GM23248 (cell line): Measurements from ENCODE around the gene CFAP251. TPM values are rescaled to one million over a fixed set of nuclear protein-coding genes. Genes with fewer than 3 reads are reported as not detected.

Experiments
- DNase-seq: peaks from one replicate; pipeline ENCODE4 v3.0.0-alpha.2; 2015
- H2AFZ ChIP-seq: fragments of 200-600 bp; sonication (generic); 2 replicates; pipeline ENCODE4 v1.6.1; 2016; ENCODE audit warnings: antibody characterized with exemption
- H3F3A ChIP-seq: fragments of 200-600 bp; sonication (generic); 2 replicates; pipeline ENCODE4 v1.6.1; 2016; ENCODE audit warnings: mild to moderate bottlenecking, antibody characterized with exemption, mixed run types; ENCODE audit not compliant: insufficient read depth
- H3K27ac ChIP-seq: fragments of 200-600 bp; sonication (generic); 2 replicates; pipeline ENCODE4 v1.5.1; 2016; ENCODE audit warnings: mild to moderate bottlenecking
- H3K27me3 ChIP-seq: fragments of 200-600 bp; sonication (generic); replicated peaks from 2 replicates; pipeline ENCODE4 v1.6.1; 2016; ENCODE audit warnings: mild to moderate bottlenecking; ENCODE audit not compliant: insufficient read depth
- H3K36me3 ChIP-seq: fragments of 200-600 bp; sonication (generic); 2 replicates; pipeline ENCODE4 v1.6.1; 2016; ENCODE audit warnings: low read depth, mild to moderate bottlenecking
- H3K4me1 ChIP-seq: fragments of 200-600 bp; sonication (generic); 2 replicates; pipeline ENCODE4 v1.6.1; 2016; ENCODE audit warnings: mild to moderate bottlenecking; ENCODE audit not compliant: insufficient read depth
- H3K4me2 ChIP-seq: fragments of 200-600 bp; sonication (generic); one replicate; pipeline ENCODE4 v1.6.1; 2016; ENCODE audit warnings: mild to moderate bottlenecking; ENCODE audit not compliant: unreplicated experiment
- H3K4me3 ChIP-seq: fragments of 200-600 bp; sonication (generic); 2 replicates; pipeline ENCODE4 v1.5.1; 2016; ENCODE audit warnings: mild to moderate bottlenecking
- H3K79me2 ChIP-seq: fragments of 200-600 bp; sonication (generic); 2 replicates; pipeline ENCODE4 v1.6.1; 2016; ENCODE audit warnings: mild to moderate bottlenecking; ENCODE audit not compliant: insufficient read depth
- H3K9ac ChIP-seq: fragments of 200-600 bp; sonication (generic); 2 replicates; pipeline ENCODE4 v1.6.1; 2016; ENCODE audit warnings: mild to moderate bottlenecking
- H3K9me2 ChIP-seq: fragments of 200-600 bp; sonication (generic); 2 replicates; pipeline ENCODE4 v1.6.1; 2016; ENCODE audit warnings: mixed run types, mild to moderate bottlenecking, moderate library complexity; ENCODE audit not compliant: insufficient read depth
- H3K9me3 ChIP-seq: fragments of 200-600 bp; sonication (generic); one replicate; pipeline ENCODE4 v1.6.1; 2017; ENCODE audit warnings: low read depth
- H4K20me1 ChIP-seq: fragments of 200-600 bp; sonication (generic); 2 replicates; pipeline ENCODE4 v1.6.0; 2016; ENCODE audit not compliant: insufficient read depth
- EZH2 ChIP-seq: fragments of 200-600 bp; sonication (generic); IDR thresholded peaks from 2 replicates; pipeline ENCODE4 v1.6.1; 2018; ENCODE audit warnings: antibody characterized with exemption, mild to moderate bottlenecking; ENCODE audit not compliant: insufficient read depth, poor library complexity, severe bottlenecking
- EZH2phosphoT487 ChIP-seq: fragments of 200-600 bp; sonication (generic); IDR thresholded peaks from 2 replicates; pipeline ENCODE4 v1.6.1; 2018; ENCODE audit warnings: antibody characterized with exemption, moderate library complexity, mild to moderate bottlenecking, low read depth; ENCODE audit not compliant: insufficient read depth
- WGBS, 2 experiments: methylation state at CpG; one replicate each; pipeline ENCODE4 v1.1.6; 2015 to 2017; ENCODE audit warnings: low lambda C conversion rate in 2 of 2, low coverage in 1 of 2; ENCODE audit errors: missing lambda C conversion rate in 2 of 2; 5-methylcytosine and 5-hydroxymethylcytosine counted together
- in situ Hi-C: fragments of 300-500 bp; cut with MboI; formaldehyde crosslinking; loops from 2 replicates; pipeline ENCODE4 v1.15.0; 2020
- polyA plus RNA-seq: library from polyadenylated mRNA; unstranded; fragments of >200 nt; fragmentation: Nextera tagmentation; extraction: Ambion mirVana; gene quantifications from 2 replicates; pipeline ENCODE4 v1.2.1, GENCODE V29; 2016
- total RNA-seq: library from RNA; depleted of rRNA; stranded (reverse); fragments of >200 nt; shearing (Covaris generic); gene quantifications from 2 replicates; pipeline ENCODE4 v1.2.3, GENCODE V29; 2014

Gene CFAP251
- total and polyA plus RNA-seq, 2 experiments from 2014 or later: 0.58 to 1.6 TPM

DNA sequence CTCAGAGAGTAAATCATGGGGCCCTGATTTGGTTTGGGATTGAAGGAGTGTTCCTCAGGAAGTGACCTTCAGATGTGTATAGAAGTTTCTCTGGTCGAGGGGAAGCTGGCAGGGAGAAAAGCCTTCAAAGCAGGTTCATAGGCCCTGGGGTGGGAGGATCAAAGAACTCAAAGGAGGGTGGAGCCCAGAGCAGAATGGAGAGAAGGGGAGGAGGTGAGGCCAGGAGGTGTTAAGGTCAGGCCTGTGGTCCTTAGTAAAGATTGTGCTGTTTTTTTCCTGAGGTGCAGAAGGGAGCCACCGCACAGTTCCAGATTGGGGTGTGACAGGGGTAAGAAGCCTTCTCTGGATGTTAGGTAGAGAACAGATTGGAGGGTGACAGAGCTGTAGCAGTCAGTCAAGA lies 9.7 kb upstream of the CFAP251 start:
- Histone ChIP-seq H3K4me1 (no peaks in the 10 kb centered on the region), H3K9ac (no peak overlapping the region), H3K79me2 (peaks cover 16% of the 10 kb centered on the region; the same call in 1 of the 2 replicates), H3K9me3 (no peaks in the 10 kb centered on the region), H3K4me2 (no peak overlapping the region), H3K27me3 (no peaks in the 10 kb centered on the region), H3F3A (no peaks in the 10 kb centered on the region), H2AFZ (no peak overlapping the region), H3K4me3 (no peak overlapping the region), H3K27ac (no peak overlapping the region), H3K36me3 (peaks cover 38% of the 10 kb centered on the region), H3K9me2 (no peaks in the 10 kb centered on the region), H4K20me1 (no peaks in the 10 kb centered on the region)
- no peak for TF ChIP-seq EZH2phosphoT487
- no peak for TF ChIP-seq EZH2
- WGBS, 2 experiments: 53 to 54% methylated on average over 2 of the region's 2 CpGs
- in situ Hi-C loops: no loop called here
- no peak for DNase-seq

DNA sequence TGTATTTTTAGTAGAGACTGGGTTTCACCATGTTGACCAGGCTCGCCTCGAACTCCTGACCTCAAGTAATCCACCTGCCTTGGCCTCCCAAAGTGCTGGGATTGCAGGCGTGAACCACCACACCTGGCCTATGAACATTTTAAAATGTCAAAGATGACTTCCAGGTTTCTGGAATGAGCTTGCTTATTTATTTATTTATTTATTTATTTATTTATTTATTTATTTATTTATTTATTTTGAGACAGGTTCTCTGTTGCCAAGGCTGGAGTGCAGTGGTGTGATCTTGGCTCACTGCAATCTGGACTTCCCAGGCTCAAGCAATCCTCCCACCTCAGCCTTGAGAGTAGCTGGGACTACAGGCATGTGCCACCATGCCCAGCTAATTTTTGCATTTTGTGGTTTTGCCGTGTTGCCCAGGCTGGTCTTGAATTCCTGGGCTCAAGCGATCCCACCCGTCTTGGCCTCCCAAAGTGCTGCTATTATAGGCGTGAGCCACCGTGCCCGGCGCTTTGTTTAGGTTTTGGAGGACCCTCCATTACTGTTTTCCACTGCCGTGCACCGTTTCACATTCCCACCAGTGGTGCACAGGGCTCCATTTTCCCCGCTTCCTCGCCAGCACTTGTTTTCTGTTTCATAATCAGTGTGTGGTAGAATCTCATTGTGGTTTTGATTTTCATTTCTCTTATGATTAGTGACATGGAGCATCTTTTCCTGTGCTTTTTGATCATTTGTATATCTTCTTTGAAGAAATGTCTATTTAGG lies 6.4 kb upstream of the CFAP251 start:
- in situ Hi-C loops: no loop called here
- H3K27me3 ChIP-seq: no peaks in the 10 kb centered on the region
- TF ChIP-seq EZH2phosphoT487 (no peak), EZH2 (no peak)
- peaks cover 28% of the 10 kb centered on the region; the same call in 1 of the 2 replicates for H3K36me3 ChIP-seq
- H3F3A ChIP-seq: no peaks in the 10 kb centered on the region
- H2AFZ ChIP-seq: no peak overlapping the region
- H3K27ac ChIP-seq: no peak overlapping the region
- DNase-seq: no peak
- no peaks in the 10 kb centered on the region for H3K9me2 ChIP-seq
- no peaks in the 10 kb centered on the region for H4K20me1 ChIP-seq
- H3K79me2 ChIP-seq: peaks cover 16% of the 10 kb centered on the region; the same call in 1 of the 2 replicates
- H3K9ac ChIP-seq: no peak overlapping the region
- H3K9me3 ChIP-seq: no peaks in the 10 kb centered on the region
- WGBS, 2 experiments: 97 to 98% methylated on average over 14 of the region's 14 CpGs
- H3K4me3 ChIP-seq: no peak overlapping the region
- no peaks in the 10 kb centered on the region for H3K4me1 ChIP-seq
- no peak overlapping the region for H3K4me2 ChIP-seq

- no peaks in the 10 kb centered on the region for H3K9me2 ChIP-seq
- H2AFZ ChIP-seq: no peak overlapping the region
- H3K4me1 ChIP-seq: no peaks in the 10 kb centered on the region
- WGBS, 2 experiments: 74 to 78% methylated on average over 5 of the region's 5 CpGs
- no peak overlapping the region for H3K27ac ChIP-seq
- H3K9me3 ChIP-seq: no peaks in the 10 kb centered on the region
- no peak overlapping the region for H3K4me2 ChIP-seq
- TF ChIP-seq EZH2phosphoT487: no peak
- no peak for TF ChIP-seq EZH2
- H3K27me3 ChIP-seq: no peaks in the 10 kb centered on the region
- no peaks in the 10 kb centered on the region for H4K20me1 ChIP-seq
- DNase-seq: no peak
- H3K9ac ChIP-seq: no peak overlapping the region
- no peak overlapping the region for H3K4me3 ChIP-seq
- H3F3A ChIP-seq: 0 out of 2 replicates have a peak, but pooled peaks cover 8% of the 10 kb centered on the region
- in situ Hi-C loops: no loop called here
- peaks cover 12% of the 10 kb centered on the region; the same call in 1 of the 2 replicates for H3K79me2 ChIP-seq
- peaks cover 20% of the 10 kb centered on the region for H3K36me3 ChIP-seq
Measured at GRCh38 chr12:121915841-121916321, 2.5 kb upstream of the CFAP251 start.

GRCh38 chr12:121916719-121917118 lies 1.7 kb upstream of the CFAP251 start:
- Histone ChIP-seq H3K27me3 (no peaks in the 10 kb centered on the region), H3K4me3 (no peak overlapping the region), H3K4me2 (no peak overlapping the region), H4K20me1 (no peaks in the 10 kb centered on the region), H3K9me3 (no peaks in the 10 kb centered on the region), H3F3A (0 out of 2 replicates have a peak, but pooled peaks cover 8% of the 10 kb centered on the region), H3K9me2 (no peaks in the 10 kb centered on the region), H2AFZ (no peak overlapping the region), H3K36me3 (peaks cover 14% of the 10 kb centered on the region), H3K9ac (no peak overlapping the region), H3K4me1 (no peaks in the 10 kb centered on the region), H3K27ac (no peak overlapping the region), H3K79me2 (peaks cover 6% of the 10 kb centered on the region; the same call in 1 of the 2 replicates)
- no peak for TF ChIP-seq EZH2
- no peak for TF ChIP-seq EZH2phosphoT487
- DNase-seq: peak; percentile 48
- WGBS, 2 experiments: 60% methylated on average over 7 of the region's 7 CpGs
- in situ Hi-C loops: no loop called here
